ENCODE measurements around the gene INTS15. TPM values are rescaled to one million over a fixed set of nuclear protein-coding genes. Genes with fewer than 3 reads are reported as not detected.

The INTS15 gene
- 18.6 and 19.5 TPM in 2 replicates for total RNA-seq

GRCh38 chr7:6589829-6590644 lies at the start of gene INTS15:
Gene INTS15 (plus strand): TSS chr7:6590021. CDS start chr7:6590284, 263 bp downstream.

GRCh38 chr7:6551016-6551511 lies 38.8 kb upstream of the INTS15 start, which contains the start of gene GRID2IP:
Gene GRID2IP (minus strand): TSS chr7:6551461. CDS start chr7:6551436, 25 bp downstream.

GRCh38 chr7:6577369-6578113 lies 12.3 kb upstream of the INTS15 start, which contains the start of gene ZDHHC4:
Gene ZDHHC4 (plus strand): TSS chr7:6577454. CDS start chr7:6580562, 3,108 bp downstream.

GRCh38 chr7:6614953-6615722 lies 25.3 kb downstream of the INTS15 start, which contains the start of gene ZNF853:
Gene ZNF853 (plus strand): TSS chr7:6615610. CDS start chr7:6616175, 565 bp downstream.

GRCh38 chr7:6636741-6637543 lies 47.1 kb downstream of the INTS15 start, which contains the start of gene ZNF316:
Gene ZNF316 (plus strand): TSS chr7:6637318. CDS start chr7:6642410, 5,092 bp downstream.

Other genes with a start within 250 kb of the INTS15 start
- gene FAM220A, start 241.1 kb upstream of the INTS15 start, total RNA-seq: 14.2 and 15.3 TPM in 2 replicates
- 92.4 and 102 TPM in 2 replicates for gene RAC1, start 215.5 kb upstream of the INTS15 start, total RNA-seq
- 15.3 and 23.9 TPM in 2 replicates for gene DAGLB, start 142.1 kb upstream of the INTS15 start, total RNA-seq
- gene KDELR2, start 105.9 kb upstream of the INTS15 start, total RNA-seq: 243 and 308 TPM in 2 replicates
- gene GRID2IP, start 38.6 kb upstream of the INTS15 start, total RNA-seq: not detected in 2 replicates
- 41.1 and 56.0 TPM in 2 replicates for gene ZDHHC4, start 12.6 kb upstream of the INTS15 start, total RNA-seq
- under 0.01 and 0.44 TPM in 2 replicates for gene ZNF853, start 25.6 kb downstream of the INTS15 start, total RNA-seq
- 14.7 and 19.6 TPM in 2 replicates for gene ZNF316, start 47.3 kb downstream of the INTS15 start, total RNA-seq
- gene ZNF12, start 116.9 kb downstream of the INTS15 start, total RNA-seq: 18.6 and 19.8 TPM in 2 replicates
- 0.22 TPM in 1 of 2 replicates, not detected in the other for gene RSPH10B2, start 164.1 kb downstream of the INTS15 start, total RNA-seq
- 41.9 and 48.8 TPM in 2 replicates for gene CCZ1B, start 236.3 kb downstream of the INTS15 start, total RNA-seq

Data from placental pericyte (primary cell).